Measurements from ENCODE around the gene AMDHD2. TPM values are rescaled to one million over a fixed set of nuclear protein-coding genes. Genes with fewer than 3 reads are reported as not detected.
A peak's percentile ranks its signal among the peaks of the same experiment; 100 is the strongest.

The AMDHD2 gene
- total RNA-seq, 2 donors from 2014 or later, result 19.4 to 31.6 TPM

DNA sequence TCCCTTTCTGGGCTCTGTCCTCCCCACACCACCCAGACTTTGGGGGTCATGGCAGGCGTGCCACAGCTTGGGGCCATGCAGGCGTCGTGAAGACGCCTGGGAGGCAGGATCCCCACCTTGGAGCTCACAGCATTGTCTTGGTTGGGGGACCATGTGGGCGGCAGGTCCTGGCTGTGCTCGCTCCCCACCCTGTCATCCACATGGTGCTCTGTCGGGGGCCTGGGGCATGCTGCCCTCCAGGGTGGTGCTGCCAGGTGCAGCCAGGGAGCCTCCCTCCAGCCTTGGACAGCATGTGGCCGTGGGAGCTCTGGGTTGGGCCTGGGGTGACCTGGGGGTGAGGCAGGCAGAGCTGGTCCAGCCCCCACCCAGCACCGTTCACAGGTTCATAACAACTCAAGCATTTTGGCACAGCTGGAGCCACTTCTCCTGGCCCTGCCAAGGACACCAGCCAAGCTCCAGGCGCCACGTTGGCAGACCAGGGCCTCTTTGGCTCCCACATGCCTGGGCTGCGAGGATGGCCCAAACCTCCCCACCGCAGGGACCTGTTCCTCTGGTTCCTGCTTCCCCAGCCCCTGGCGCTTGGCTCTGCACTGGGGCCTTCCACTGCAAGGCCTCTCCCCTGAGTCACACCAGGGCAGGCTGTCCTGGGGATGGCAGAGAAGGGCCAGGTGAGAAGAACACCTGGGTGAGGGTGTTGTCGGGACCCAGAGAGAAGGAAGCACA is 21.5 kb upstream of the AMDHD2 start:
- Histone ChIP-seq H3K36me3 (no peaks in the 10 kb centered on the region), H3K9me3 (no peaks in the 10 kb centered on the region), H3K4me3 (no peak overlapping the region), H3K27ac (no peak overlapping the region), H3K9ac (ENCODE audit: low read depth in 2 of 2, low read length in 2 of 2) (no peak overlapping the region), H3K4me1 (peaks cover 6% of the 10 kb centered on the region), H3K27me3 (no peaks in the 10 kb centered on the region)
- TF ChIP-seq, protein P1, sequence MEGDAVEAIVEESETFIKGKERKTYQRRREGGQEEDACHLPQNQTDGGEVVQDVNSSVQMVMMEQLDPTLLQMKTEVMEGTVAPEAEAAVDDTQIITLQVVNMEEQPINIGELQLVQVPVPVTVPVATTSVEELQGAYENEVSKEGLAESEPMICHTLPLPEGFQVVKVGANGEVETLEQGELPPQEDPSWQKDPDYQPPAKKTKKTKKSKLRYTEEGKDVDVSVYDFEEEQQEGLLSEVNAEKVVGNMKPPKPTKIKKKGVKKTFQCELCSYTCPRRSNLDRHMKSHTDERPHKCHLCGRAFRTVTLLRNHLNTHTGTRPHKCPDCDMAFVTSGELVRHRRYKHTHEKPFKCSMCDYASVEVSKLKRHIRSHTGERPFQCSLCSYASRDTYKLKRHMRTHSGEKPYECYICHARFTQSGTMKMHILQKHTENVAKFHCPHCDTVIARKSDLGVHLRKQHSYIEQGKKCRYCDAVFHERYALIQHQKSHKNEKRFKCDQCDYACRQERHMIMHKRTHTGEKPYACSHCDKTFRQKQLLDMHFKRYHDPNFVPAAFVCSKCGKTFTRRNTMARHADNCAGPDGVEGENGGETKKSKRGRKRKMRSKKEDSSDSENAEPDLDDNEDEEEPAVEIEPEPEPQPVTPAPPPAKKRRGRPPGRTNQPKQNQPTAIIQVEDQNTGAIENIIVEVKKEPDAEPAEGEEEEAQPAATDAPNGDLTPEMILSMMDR (IDR thresholded peaks at IDR 0.05), result no peak
- intact Hi-C loops (cut with DNase I), result loop anchor here (5.0 kb wide), 2 partner anchors 66 to 161 kb away; no protein-coding TSS in a partner anchor
- DNase-seq, result no peak

DNA sequence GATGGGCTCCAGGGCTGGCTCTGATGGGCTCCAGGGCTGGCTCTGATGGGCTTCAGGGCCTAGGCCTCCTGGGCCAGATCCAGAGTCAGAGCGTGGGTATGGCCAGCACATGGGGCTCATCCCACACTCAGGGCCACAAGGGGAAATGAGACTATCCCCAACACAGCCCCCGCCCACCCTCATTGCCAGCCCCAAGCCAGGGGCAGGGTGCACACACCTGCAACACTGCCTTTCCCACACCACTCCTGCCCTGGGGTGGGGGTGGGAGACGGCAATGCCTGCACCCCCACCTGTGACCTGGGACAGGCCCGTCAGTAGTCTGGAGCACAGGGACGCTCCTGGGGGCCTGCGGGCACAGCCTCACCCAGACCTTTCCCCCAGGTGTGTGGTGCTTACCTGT is 20.7 kb upstream of the AMDHD2 start:
- TF ChIP-seq, protein P1 (IDR thresholded peaks at IDR 0.05), result no peak
- intact Hi-C loops (cut with DNase I), result loop anchor here (5.0 kb wide), 2 partner anchors 67 to 162 kb away; no protein-coding TSS in a partner anchor
- no peak overlapping the region for H3K27ac ChIP-seq

DNA sequence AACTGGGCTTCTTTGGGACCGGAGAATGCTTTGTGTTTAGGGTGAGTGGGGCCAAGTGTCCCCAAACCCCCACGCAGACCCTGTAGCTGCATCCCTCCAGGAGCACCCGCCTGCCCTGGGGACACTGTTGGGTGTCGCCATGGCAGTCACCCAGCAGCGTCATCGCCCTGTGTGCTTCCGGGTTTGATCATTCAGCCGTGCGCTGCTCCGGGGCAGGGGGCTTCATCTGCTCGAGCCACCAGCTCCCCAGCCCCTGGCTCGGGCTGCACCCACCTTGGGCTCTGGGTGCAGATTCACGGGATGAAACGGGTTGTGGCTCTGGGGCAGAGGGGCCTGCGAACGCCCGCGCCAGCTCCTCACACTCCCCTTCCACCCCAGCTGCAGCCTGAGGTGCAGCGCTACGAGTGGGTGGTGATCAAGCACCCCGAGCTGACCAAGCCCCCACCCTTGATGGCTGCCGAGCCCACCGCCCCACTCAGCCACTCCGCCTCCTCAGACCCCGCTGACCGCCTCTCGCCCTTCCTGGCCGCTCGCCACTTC is 20.2 kb upstream of the AMDHD2 start:
- no peak overlapping the region for H3K27ac ChIP-seq
- DNase-seq, result no peak
- no peaks in the 10 kb centered on the region for H3K9me3 ChIP-seq
- H3K9ac ChIP-seq (ENCODE audit: low read depth in 2 of 2, low read length in 2 of 2), result peak overlapping the region in 1 of 2 donors; percentile 35
- peaks cover 6% of the 10 kb centered on the region for H3K4me1 ChIP-seq
- H3K36me3 ChIP-seq, result no peaks in the 10 kb centered on the region
- no peak overlapping the region for H3K4me3 ChIP-seq
- no peaks in the 10 kb centered on the region for H3K27me3 ChIP-seq
- TF ChIP-seq, protein P1 (IDR thresholded peaks at IDR 0.05), result no peak
- intact Hi-C loops (cut with DNase I), result loop anchor here (5.0 kb wide), 2 partner anchors 68 to 163 kb away; no protein-coding TSS in a partner anchor

More for the DNA sequence above, 20.7 kb upstream of the AMDHD2 start:
- no peak overlapping the region for H3K4me3 ChIP-seq
- H3K27me3 ChIP-seq, result no peaks in the 10 kb centered on the region
- peaks cover 6% of the 10 kb centered on the region for H3K4me1 ChIP-seq
- no peak overlapping the region for H3K9ac ChIP-seq (ENCODE audit: low read depth in 2 of 2, low read length in 2 of 2)
- H3K36me3 ChIP-seq, result no peaks in the 10 kb centered on the region
- no peaks in the 10 kb centered on the region for H3K9me3 ChIP-seq
- no peak for DNase-seq

DNA sequence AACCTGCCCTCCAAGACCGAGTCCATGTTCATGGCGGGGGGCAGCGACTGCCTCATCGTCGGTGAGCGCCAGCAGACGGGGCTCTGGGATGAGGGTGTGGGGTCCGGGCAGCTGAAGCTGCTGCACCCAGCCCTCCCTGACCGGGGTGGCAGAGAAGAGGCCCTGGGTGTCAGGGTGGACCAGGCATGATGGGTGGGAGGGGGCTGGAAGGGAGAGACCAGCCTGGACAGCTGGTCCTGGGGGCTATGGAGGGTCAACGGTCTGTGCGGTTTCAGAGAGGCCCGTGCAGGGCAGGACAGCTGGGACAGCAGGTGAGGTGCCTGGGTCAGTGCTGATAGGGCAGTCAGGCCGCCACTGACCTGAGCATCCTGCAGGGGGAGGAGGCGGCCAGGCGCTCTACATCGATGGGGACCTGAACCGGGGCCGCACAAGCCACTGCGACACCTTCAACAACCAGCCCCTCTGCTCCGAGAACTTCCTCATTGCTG is 19.7 kb upstream of the AMDHD2 start:
- intact Hi-C loops (cut with DNase I), result no loop called here
- Histone ChIP-seq H3K27me3 (no peaks in the 10 kb centered on the region), H3K4me3 (no peak overlapping the region), H3K36me3 (no peaks in the 10 kb centered on the region), H3K4me1 (peaks cover 6% of the 10 kb centered on the region), H3K9me3 (no peaks in the 10 kb centered on the region), H3K9ac (ENCODE audit: low read depth in 2 of 2, low read length in 2 of 2) (peak overlapping the region in 1 of 2 donors; percentile 35), H3K27ac (no peak overlapping the region)
- TF ChIP-seq, protein P1 (IDR thresholded peaks at IDR 0.05), result no peak
- no peak for DNase-seq

DNA sequence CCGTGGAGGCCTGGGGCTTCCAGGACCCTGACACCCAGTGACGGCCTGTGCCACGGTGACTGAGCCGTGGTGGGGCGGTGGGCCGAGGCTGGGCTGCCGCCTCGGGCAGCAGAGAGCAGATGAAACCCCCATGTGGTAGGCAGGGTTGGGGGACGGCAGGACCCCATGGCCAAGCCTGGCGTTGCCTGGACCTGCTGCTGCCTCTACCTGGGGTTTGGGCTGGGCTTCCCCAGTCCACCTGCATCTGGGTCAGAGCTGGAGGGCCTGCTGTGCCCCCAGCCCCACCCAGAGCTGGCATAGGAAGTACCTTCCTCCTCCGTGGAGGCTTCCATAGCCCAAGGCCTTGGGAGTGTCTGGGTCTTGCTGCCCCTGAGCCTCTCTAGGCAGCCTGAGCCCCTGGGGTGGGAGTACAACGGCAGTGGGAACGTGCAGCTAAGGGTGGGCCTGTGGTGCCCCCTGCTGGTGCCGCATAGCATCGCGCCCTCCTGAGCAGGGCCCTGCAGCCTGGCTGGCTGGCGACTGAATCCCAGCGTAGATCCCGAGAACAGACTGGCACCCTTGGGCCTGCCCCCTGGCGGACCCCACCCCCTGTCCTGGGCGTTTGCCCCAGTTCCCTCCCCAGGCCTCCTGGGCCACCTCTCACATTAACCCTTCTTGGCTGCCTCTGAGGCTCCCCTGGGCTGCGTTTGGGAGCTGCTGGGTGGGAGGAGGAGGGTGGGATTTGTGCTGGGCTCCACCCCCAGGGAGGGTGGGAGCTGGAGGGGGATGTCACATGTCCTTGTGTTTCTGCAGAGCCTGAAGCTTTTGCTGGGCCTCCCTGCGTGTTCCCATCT is 19.0 kb upstream of the AMDHD2 start:
- DNase-seq, result peak; percentile 82
- intact Hi-C loops (cut with DNase I), result no loop called here
- no peaks in the 10 kb centered on the region for H3K9me3 ChIP-seq
- H3K4me3 ChIP-seq, result peak overlapping the region; percentile 5
- TF ChIP-seq, protein P1 (IDR thresholded peaks at IDR 0.05), result peak; percentile 98
- H3K9ac ChIP-seq (ENCODE audit: low read depth in 2 of 2, low read length in 2 of 2), result no peak overlapping the region
- no peak overlapping the region for H3K27ac ChIP-seq
- peaks cover 6% of the 10 kb centered on the region for H3K4me1 ChIP-seq
- no peaks in the 10 kb centered on the region for H3K27me3 ChIP-seq
- no peaks in the 10 kb centered on the region for H3K36me3 ChIP-seq

Data from colonic mucosa (tissue), 4 donors.